ENCODE data around the gene RBMX.

DNA sequence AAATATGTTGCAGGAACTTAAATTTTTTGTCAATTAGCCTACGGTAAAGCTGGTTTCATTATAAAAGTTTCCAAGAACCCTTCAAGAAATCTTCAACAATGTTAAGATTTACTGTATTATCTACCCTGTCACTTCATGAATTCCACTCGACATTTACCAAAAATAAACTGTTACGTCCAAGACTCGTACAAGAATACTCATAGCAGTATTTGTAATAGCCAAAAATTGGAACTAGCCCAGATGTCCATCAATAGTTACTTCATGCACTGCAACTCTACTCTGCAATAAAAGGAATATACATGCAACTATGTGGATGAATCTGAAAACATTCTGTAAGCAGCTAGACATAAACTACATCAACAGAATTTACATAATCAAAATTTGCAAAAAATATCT is 13.4 kb downstream of the RBMX start:
- TF ChIP-seq, protein P1, sequence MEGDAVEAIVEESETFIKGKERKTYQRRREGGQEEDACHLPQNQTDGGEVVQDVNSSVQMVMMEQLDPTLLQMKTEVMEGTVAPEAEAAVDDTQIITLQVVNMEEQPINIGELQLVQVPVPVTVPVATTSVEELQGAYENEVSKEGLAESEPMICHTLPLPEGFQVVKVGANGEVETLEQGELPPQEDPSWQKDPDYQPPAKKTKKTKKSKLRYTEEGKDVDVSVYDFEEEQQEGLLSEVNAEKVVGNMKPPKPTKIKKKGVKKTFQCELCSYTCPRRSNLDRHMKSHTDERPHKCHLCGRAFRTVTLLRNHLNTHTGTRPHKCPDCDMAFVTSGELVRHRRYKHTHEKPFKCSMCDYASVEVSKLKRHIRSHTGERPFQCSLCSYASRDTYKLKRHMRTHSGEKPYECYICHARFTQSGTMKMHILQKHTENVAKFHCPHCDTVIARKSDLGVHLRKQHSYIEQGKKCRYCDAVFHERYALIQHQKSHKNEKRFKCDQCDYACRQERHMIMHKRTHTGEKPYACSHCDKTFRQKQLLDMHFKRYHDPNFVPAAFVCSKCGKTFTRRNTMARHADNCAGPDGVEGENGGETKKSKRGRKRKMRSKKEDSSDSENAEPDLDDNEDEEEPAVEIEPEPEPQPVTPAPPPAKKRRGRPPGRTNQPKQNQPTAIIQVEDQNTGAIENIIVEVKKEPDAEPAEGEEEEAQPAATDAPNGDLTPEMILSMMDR (IDR thresholded peaks at IDR 0.05; ENCODE audit: insufficient read depth, low read length, poor library complexity, severe bottlenecking): no peak
- TF ChIP-seq EZH2phosphoT487 (conservative IDR thresholded peaks at IDR 0.05; ENCODE audit: low read length): no peak
